GM19395 (cell line): ENCODE measurements around the gene CCSAP.
"Not testable (repeated sequence)": the region's sequence is repeated elsewhere in the genome, so short reads cannot be mapped to it uniquely, and the experiment has no call there.

Experiments used
- ATAC-seq: cut with Tn5 transposase; IDR thresholded peaks from one replicate; pipeline ENCODE4 v1.9.1; 2021; ENCODE audit warnings: mild to moderate bottlenecking, moderate library complexity; ENCODE audit not compliant: unreplicated experiment

The CCSAP gene, protein sequence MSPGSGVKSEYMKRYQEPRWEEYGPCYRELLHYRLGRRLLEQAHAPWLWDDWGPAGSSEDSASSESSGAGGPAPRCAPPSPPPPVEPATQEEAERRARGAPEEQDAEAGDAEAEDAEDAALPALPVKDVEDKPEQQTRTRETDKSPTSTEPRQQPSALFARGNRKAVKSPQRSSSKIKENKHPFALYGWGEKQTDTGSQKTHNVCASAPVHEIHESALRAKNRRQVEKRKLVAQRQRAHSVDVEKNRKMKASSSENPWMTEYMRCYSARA

GRCh38 chr1:229342656-229343569 lies at the start of gene CCSAP:
TSS of gene CCSAP (minus strand) at chr1:229343047. CDS start at chr1:229342465, 582 bp downstream.
- peak; percentile 49 for ATAC-seq

GRCh38 chr1:229390130-229390529 lies 47.3 kb upstream of the CCSAP start:
- no peak for ATAC-seq

- no peak for ATAC-seq
These were observed 46.2 kb upstream of the CCSAP start for GRCh38 chr1:229388897-229389580.

DNA sequence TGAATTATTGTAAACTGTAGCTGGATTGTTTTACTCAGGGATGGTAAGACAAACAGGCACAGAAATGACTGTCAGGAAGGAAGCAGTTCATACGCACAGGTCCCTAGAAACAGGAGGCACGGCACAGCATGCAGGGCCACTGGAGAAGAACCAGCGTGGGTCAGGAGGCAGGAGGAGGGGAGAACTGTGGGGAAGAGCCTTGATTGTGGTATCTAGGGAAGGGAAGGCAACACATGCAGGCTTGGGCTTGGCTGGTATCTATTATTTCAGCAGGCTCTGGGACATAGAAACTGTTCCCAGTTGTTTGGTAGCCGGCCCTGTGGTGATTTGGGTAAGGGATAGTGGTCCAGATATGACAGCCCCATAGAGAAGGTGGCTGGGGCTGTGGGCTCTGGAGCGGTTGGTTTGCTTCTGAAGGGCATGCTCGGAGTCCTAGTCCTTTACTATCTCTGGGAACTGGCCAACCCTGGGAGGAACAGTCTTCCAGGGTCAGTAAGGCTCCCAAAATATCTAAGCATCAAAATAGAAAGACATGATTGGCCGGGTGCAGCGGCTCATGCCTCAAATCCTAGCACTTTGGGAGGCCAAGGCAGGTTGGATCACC lies 43.1 kb upstream of the CCSAP start:
- ATAC-seq: no peak

DNA sequence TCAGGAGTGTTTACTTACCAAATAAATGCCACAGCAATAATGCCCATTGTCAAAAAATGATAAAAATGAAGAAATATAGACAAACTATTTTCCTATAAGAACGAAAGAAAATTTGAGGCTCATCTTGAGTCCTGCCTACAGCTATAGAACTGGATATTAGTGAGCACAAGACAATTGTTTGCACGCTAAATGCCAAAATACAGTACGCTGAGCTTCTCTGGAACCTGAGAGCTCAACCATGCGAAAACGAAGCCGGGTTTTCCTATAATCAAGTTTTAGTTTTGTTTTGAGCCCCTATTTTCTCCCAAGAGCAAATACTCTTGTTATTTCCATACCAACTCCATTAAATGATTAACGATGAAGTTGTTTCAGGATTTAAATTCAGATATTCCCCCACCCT lies 42.0 kb upstream of the CCSAP start:
- ATAC-seq: no peak

DNA sequence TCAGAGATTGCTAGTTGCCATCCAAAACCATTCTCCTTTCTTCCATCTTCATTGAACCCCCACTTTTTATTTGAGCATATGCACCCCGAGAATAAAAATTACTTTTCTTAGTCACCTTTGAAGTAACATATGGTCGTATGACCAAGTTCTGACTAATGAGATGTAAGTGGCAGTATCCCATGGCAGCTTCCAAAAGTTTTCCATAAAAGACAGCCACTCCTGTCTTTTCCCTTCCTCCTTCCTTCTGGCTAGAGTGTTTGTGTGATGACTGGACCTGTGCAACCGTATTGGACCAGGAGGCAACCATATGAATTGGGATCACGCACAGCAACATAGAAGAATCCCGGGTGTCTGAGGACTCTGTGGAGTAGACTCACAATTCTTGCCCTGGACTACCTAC lies 41.1 kb upstream of the CCSAP start:
- ATAC-seq: no peak

DNA sequence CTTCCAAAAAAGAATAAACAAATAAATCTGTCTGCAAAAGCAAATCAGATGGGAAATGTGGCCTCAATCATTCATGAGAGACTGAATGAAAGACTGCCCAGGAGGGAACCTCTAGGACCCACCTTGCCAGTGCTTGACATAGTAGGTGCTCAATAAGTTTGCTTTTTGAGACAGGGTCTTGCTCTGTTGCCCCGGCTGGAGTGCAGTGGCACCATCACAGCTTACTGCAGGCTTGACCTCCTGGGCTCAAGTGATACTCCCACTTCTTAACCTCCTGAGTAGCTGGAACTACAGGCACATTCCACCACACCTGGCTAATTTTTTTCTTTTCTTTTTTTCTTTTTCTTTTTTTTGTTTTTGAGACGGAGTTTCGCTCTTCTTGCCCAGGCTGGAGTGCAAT lies 40.3 kb upstream of the CCSAP start:
- no peak for ATAC-seq

- no peak for ATAC-seq
These were observed 38.4 kb upstream of the CCSAP start for GRCh38 chr1:229381234-229381633.

GRCh38 chr1:229380536-229381160 lies 37.8 kb upstream of the CCSAP start:
- ATAC-seq: no peak

DNA sequence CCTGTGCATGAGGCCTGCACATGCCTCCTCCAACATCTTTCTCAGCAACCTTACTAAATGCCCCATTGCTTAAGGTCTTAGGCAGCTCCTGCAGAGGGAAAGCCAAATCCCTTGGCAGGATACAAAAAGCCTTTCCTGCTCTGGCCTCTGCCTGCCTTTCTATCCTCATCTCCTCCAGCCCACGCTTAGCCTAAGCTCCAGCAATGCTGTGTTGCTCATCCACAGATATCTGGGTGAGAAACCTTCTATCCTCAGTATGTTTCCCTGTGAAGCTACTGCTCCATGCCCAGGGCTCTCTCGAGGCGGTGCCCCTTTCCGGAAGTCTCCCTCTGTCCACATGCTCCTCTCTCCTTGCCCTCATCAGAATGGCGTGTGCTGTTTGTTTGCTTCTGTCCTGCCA lies 37.0 kb upstream of the CCSAP start:
- ATAC-seq: no peak

GRCh38 chr1:229378586-229379367 lies 35.9 kb upstream of the CCSAP start:
- no peak for ATAC-seq

- not testable (repeated sequence) for ATAC-seq
These were observed 35.2 kb upstream of the CCSAP start for GRCh38 chr1:229378035-229378434.

DNA sequence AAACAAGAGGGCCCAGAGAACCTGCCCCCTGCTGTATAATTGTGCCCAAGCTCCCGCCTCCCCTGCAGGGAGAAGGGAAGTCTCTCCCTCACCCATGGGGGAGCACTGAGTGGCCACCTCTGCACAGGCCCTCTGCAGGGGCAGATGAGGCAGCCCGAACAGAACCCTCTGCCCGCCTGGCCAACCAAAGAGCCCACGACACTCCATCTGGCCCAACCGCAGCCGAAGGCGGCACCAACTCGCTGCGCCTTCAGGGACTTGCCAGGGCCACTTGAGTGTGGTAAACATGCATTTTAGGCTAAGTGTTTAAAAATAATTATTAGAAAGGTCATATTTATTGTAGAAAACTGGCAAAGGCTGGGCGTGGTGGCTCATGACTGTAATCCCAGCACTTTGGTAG lies 34.6 kb upstream of the CCSAP start:
- ATAC-seq: no peak

DNA sequence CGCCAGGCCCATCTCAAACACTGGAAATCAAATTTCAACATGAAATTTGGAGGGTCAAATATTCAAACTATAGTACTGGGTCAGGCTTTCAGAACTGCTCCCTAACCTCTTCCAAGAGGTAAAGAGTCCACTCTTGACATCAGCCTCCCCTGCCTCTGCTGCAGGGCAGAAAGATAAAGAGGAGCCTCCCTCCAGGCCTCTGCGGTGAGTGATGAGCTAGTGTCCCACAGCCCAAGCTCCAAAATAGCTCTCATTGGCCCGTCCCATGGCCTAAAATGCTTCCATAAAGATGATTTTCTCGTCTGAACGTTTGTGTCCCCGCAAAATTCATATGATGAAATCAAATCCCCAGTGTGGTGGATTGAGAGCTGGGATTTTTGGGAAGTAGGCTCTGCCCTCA lies 33.7 kb upstream of the CCSAP start:
- ATAC-seq: no peak

DNA sequence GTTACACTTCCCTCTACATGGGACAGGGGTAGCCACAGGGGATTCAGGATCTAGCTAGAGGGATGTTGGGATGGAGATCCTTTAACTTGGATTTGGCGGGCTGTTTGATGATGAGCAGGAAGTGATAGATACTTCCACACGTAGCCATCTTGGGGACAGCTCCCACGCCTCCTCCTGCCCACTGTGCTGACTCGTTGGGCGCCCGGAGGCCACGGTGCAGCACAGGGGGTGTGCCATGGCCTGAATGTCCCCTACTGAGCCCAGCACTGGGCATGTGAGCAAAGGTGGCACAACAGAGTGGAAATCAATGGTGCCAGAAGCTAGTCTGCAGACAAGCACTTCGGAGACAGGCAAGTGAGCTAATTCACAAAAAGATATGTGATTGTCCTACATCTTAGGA lies 31.6 kb upstream of the CCSAP start:
- ATAC-seq: no peak

DNA sequence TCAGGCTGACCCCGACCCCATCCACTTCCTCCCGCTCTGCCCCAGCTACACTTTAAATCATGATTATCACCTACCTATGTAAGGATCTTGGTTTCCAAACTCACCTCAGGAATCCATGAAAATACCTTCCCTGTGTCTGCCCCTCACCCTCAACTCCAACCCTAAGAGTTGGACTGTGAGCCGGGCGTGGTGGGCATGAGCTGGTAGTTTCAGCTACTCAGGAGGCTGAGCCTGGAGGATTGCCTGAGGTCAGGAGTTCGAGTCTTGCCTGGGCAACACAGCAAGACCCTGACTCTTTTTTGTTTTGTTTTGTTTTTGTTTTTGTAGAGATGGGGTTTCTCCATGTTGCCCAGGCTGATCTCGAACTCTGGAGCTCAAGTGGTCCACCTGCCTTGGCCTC lies 30.5 kb upstream of the CCSAP start:
- no peak for ATAC-seq

- no peak for ATAC-seq
These were observed 29.4 kb upstream of the CCSAP start for GRCh38 chr1:229372251-229372650.

DNA sequence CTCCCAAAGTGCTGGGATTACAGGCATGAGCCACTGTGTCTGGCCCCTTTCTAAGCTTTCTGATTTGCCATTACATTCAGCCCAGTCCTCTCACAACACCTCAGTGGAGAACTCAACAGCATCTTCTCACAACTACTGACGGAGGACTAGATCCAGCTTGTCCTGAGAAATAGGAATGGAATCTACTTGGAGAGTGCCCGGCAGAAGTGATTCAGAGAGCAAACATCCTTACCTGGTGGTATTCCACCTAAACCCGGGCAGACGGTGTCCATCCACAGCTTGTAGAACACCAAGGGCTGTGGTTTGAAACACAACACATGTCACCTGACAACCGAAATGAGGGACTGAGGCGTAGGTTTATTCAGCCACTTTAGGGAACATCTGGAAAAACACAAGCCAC lies 28.8 kb upstream of the CCSAP start:
- no peak for ATAC-seq

DNA sequence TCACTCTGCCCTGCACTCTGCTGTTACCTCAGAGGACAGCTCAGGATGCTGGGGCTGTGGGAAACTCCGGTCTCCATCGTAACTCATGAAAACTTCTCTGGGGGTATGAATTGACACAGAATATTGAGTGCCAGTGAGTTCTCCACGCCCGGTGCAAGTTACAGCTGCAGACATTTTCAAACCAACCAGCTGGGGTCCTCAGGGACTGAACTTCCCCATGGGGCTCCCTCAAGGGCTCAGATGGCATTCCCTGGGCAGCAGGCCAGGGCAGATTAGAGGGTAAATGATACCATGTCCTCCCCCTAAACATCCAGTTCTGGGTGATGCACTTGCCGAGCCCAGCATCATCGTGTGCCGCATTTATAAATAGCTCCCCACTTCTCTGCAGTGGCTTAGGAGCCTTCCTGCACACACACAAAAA lies 27.8 kb upstream of the CCSAP start:
- ATAC-seq: no peak

DNA sequence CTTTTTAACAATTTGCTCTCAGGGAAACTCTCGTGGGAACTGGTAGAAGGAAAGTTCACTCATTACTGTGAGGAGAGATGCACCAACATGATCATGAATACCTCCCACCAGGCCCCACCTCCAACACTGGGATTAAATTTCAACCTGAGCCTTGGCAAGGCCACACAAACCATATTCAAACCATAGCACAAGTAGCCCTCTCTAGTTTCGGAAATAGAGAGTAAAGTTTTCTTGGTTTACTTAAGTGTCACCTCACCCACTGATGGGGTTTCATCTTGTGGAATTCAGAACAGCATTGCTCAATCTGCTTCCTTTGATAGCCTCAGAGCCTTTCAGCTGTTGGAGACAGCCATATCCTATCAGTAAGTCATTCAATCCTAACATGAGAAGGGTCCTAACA lies 25.5 kb upstream of the CCSAP start:
- ATAC-seq: peak; percentile 78
